K562 (cell line): ENCODE data around the gene PIEZO2. TPM values are rescaled to one million over a fixed set of nuclear protein-coding genes. Genes with fewer than 3 reads are reported as not detected.
A peak's percentile ranks its signal among the peaks of the same experiment; 100 is the strongest.

Experiments used
- ATAC-seq: fragments of 200-7000 bp; cut with Tn5 transposase; 3 replicates; pipeline ENCODE4 v1.9.1; 2020; ENCODE audit warnings: moderate library complexity
- BruUV-seq: library from RNA; stranded (reverse); fragments of 400-500 nt; replicated peaks from 2 replicates; lab custom pipeline; 2021; lab: Mats Ljungman, UMichigan
- CTCF ChIA-PET: fragments of 300-600 bp; formaldehyde crosslinking; extraction: SDS; loops from one replicate; lab custom pipeline; 2021; ENCODE audit warnings: low intra/inter-chr PET ratio; lab: Yijun Ruan, JAX
- POLR2A ChIA-PET: fragments of 300-600, 350-650 bp; sonication (Branson Sonifier 250); formaldehyde crosslinking; extraction: SDS; loops from one replicate; lab custom pipeline; 2021; ENCODE audit warnings: antibody characterized with exemption, inconsistent platforms; lab: Yijun Ruan, JAX
- DNase-seq, 4 experiments: peaks; one replicate each; pipeline versions ENCODE4 v3.0.0 to v3.0.0-alpha.2; 2011 to 2018; ENCODE audit warnings: low spot score in 3 of 4, mixed read lengths in 3 of 4; ENCODE audit errors: extremely low read depth in 1 of 4
- FAIRE-seq: peaks from 2 replicates; lab custom pipeline; 2011; peaks lifted over from hg19 to GRCh38; lab: Jason Lieb, UNC
- H2AFZ ChIP-seq: 2 replicates; pipeline ENCODE4 v1.6.0; 2011; ENCODE audit warnings: low read depth, low read length, control low read depth, inconsistent platforms
- H3K27ac ChIP-seq: fragments of 200-600 bp; 3 replicates; pipeline ENCODE4 v1.8.0; 2011; ENCODE audit warnings: low read depth, mild to moderate bottlenecking, control low read depth, inconsistent platforms, low read length, moderate library complexity, mixed read lengths; ENCODE audit errors: extremely low read depth
- H3K27me3 ChIP-seq, 2 experiments: fragments of 300-600 bp in 1 of 2; 2 replicates in 1 of 2; 3 replicates in 1 of 2; pipeline versions ENCODE4 v1.6.0 to v1.8.0; 2011; ENCODE audit warnings: inconsistent platforms in 2 of 2, low read length in 2 of 2, mild to moderate bottlenecking in 1 of 2, mixed read lengths in 1 of 2, moderate library complexity in 1 of 2; ENCODE audit not compliant: control insufficient read depth in 2 of 2, insufficient read depth in 2 of 2
- H3K36me3 ChIP-seq: fragments of 300-600 bp; 3 replicates; pipeline ENCODE4 v1.8.0; 2011; ENCODE audit warnings: mild to moderate bottlenecking, low read length, inconsistent platforms; ENCODE audit not compliant: control insufficient read depth, insufficient read depth
- H3K4me1 ChIP-seq, 2 experiments: fragments of 200-600 bp in 1 of 2; replicated peaks in 1 of 2; 2 replicates in 1 of 2; 3 replicates in 1 of 2; pipeline versions ENCODE4 v1.5.1 to v1.8.0; 2011; ENCODE audit warnings: inconsistent platforms in 2 of 2, low read length in 2 of 2, mild to moderate bottlenecking in 1 of 2, mixed read lengths in 1 of 2, moderate library complexity in 1 of 2; ENCODE audit not compliant: control insufficient read depth in 2 of 2, insufficient read depth in 2 of 2
- H3K4me2 ChIP-seq: 2 replicates; pipeline ENCODE4 v1.6.1; 2011; ENCODE audit warnings: low read length, control low read depth, inconsistent platforms, mixed read lengths; ENCODE audit not compliant: insufficient read depth
- H3K4me3 ChIP-seq: fragments of 200-600 bp; sonication (generic), shearing (Covaris generic); 2 replicates; pipeline ENCODE4 v1.5.1; 2016; ENCODE audit warnings: control low read depth, inconsistent platforms
- H3K79me2 ChIP-seq: fragments of 200-600 bp; 3 replicates; pipeline ENCODE4 v1.8.0; 2011; ENCODE audit warnings: low read length, inconsistent platforms; ENCODE audit not compliant: control insufficient read depth, insufficient read depth
- H3K9ac ChIP-seq, 2 experiments: 2 replicates each; pipeline versions ENCODE4 v1.6.0 to v1.6.1; 2011; ENCODE audit warnings: low read depth in 2 of 2, low read length in 2 of 2, control low read depth in 1 of 2, inconsistent platforms in 1 of 2, mild to moderate bottlenecking in 1 of 2, mixed read lengths in 1 of 2; ENCODE audit not compliant: insufficient read depth in 1 of 2
- H3K9me1 ChIP-seq: one replicate; pipeline ENCODE4 v1.6.0; 2011; ENCODE audit warnings: inconsistent platforms, mild to moderate bottlenecking, low read length, moderate library complexity; ENCODE audit not compliant: control insufficient read depth, insufficient read depth
- H3K9me3 ChIP-seq: replicated peaks from 2 replicates; pipeline ENCODE4 v1.5.1; 2011; ENCODE audit warnings: low read depth, low read length, inconsistent platforms; ENCODE audit not compliant: control insufficient read depth, insufficient read depth
- H4K20me1 ChIP-seq: replicated peaks from 2 replicates; pipeline ENCODE4 v1.6.1; 2011; ENCODE audit warnings: low read length, inconsistent platforms, mixed read lengths; ENCODE audit not compliant: control insufficient read depth, insufficient read depth
- ATF3 ChIP-seq, 2 experiments: fragments of 450-650 bp in 1 of 2; sonication (generic) in 1 of 2; formaldehyde crosslinking in 1 of 2; IDR thresholded peaks in 1 of 2; conservative IDR thresholded peaks in 1 of 2; 2 replicates each; pipeline versions ENCODE4 v1.6.1 to v1.8.1; 2016 to 2023; ENCODE audit warnings: mild to moderate bottlenecking in 2 of 2, moderate library complexity in 2 of 2, inconsistent platforms in 1 of 2, missing genetic modification reagents in 1 of 2
- CEBPG ChIP-seq, 3 experiments: fragments of 200-800 bp in 1 of 3; sonication (Bioruptor generic) in 1 of 3; sonication (generic) in 1 of 3; formaldehyde crosslinking in 1 of 3; IDR thresholded peaks in 2 of 3; conservative IDR thresholded peaks in 1 of 3; 2 replicates each; pipeline versions ENCODE4 v1.6.1 to v1.8.0; 2016 to 2022; ENCODE audit warnings: missing compliant biosample characterization in 2 of 3, missing genetic modification characterization in 2 of 3, mild to moderate bottlenecking in 1 of 3, missing genetic modification reagents in 1 of 3
- CXXC5 ChIP-seq: fragments of 250-450 bp; sonication (Bioruptor Pico); IDR thresholded peaks from 2 replicates; pipeline ENCODE4 v1.8.0; 2022; ENCODE audit warnings: inconsistent platforms, mild to moderate bottlenecking, moderate library complexity
- ERF ChIP-seq: fragments of 450-650 bp; formaldehyde crosslinking; IDR thresholded peaks from 2 replicates; pipeline ENCODE4 v1.4.0; 2020; ENCODE audit warnings: mild to moderate bottlenecking, mixed read lengths
- GABPB1 ChIP-seq: sonication (generic); formaldehyde crosslinking; IDR thresholded peaks from 2 replicates; pipeline ENCODE4 v1.8.0; 2022; ENCODE audit warnings: mild to moderate bottlenecking, missing genetic modification reagents
- HBP1 ChIP-seq: fragments of 450-650 bp; formaldehyde crosslinking; IDR thresholded peaks from 2 replicates; pipeline ENCODE4 v1.4.0; 2022; ENCODE audit warnings: missing genetic modification characterization
- HCFC1 ChIP-seq: IDR thresholded peaks from 2 replicates; pipeline ENCODE4 v1.6.1; 2012; ENCODE audit warnings: low read depth, low read length, improper control_type of control experiment
- HLTF ChIP-seq: fragments of 450-650 bp; IDR thresholded peaks from 2 replicates; pipeline ENCODE4 v1.6.1; 2016
- HNRNPUL1 ChIP-seq: fragments of 200-400 bp; formaldehyde crosslinking; IDR thresholded peaks from 2 replicates; pipeline ENCODE4 v1.6.1; 2017; ENCODE audit warnings: low read length
- KHSRP ChIP-seq: fragments of 450-650 bp; IDR thresholded peaks from 2 replicates; pipeline ENCODE4 v1.6.1; 2017
- MAFG ChIP-seq: fragments of 450-650 bp; conservative IDR thresholded peaks from 2 replicates; pipeline ENCODE4 v1.6.1; 2016; ENCODE audit warnings: missing genetic modification characterization, missing compliant biosample characterization
- MEIS2 ChIP-seq: fragments of 450-650 bp; IDR thresholded peaks from 2 replicates; pipeline ENCODE4 v1.6.1; 2014; ENCODE audit warnings: mild to moderate bottlenecking; ENCODE audit not compliant: partially characterized antibody
- NFIX ChIP-seq: fragments of 250-450 bp; sonication (Bioruptor Pico); IDR thresholded peaks from 2 replicates; pipeline ENCODE4 v1.4.0; 2020; ENCODE audit warnings: low read depth, mild to moderate bottlenecking, moderate library complexity
- PYGO2 ChIP-seq: fragments of 450-650 bp; IDR thresholded peaks from 2 replicates; pipeline ENCODE4 v1.6.1; 2016; ENCODE audit warnings: mild to moderate bottlenecking, missing genetic modification characterization, moderate library complexity, missing compliant biosample characterization
- RCOR1 ChIP-seq, 2 experiments: IDR thresholded peaks; 2 replicates each; pipeline ENCODE4 v1.6.1; 2012; ENCODE audit warnings: low read depth in 2 of 2, low read length in 2 of 2, borderline replicate concordance in 1 of 2, improper control_type of control experiment in 1 of 2
- SIRT6 ChIP-seq: IDR thresholded peaks from one replicate; pipeline ENCODE4 v1.6.1; 2012; ENCODE audit warnings: low read depth, mild to moderate bottlenecking, control low read depth, inconsistent platforms, low read length, moderate library complexity
- WGBS: fragments of 100-300 bp; shearing (Covaris generic); methylation state at CpG from one replicate; pipeline ENCODE4 v1.1.6; 2016; ENCODE audit warnings: low coverage, mixed read lengths; ENCODE audit not compliant: insufficient coverage; ENCODE audit errors: missing lambda C conversion rate; 5-methylcytosine and 5-hydroxymethylcytosine counted together
- in situ Hi-C: fragments of 300-500 bp; cut with MboI; formaldehyde crosslinking; loops from 4 replicates; pipeline ENCODE4 v1.15.0; 2018; ENCODE audit warnings: inconsistent platforms, mixed read lengths
- intact Hi-C: fragments of 100-400 bp; cut with micrococcal nuclease; formaldehyde crosslinking; loops from 2 replicates; pipeline ENCODE4 v1.14.2; 2022
- polyA plus RNA-seq, 8 experiments: library from polyadenylated mRNA; depleted of rRNA in 4 of 8; stranded (reverse) in 5 of 8; unstranded in 3 of 8; fragments of >200 nt; fragmentation: Nextera tagmentation in 2 of 8; fragmentation: Illumina TruSeq in 1 of 8; extraction: Ambion mirVana in 2 of 8; extraction: Trizol in 1 of 8; gene quantifications; 2 replicates each; pipeline versions ENCODE4 v1.2.1 to v1.2.3, GENCODE V29; 2011 to 2014; ENCODE audit warnings: inconsistent platforms in 1 of 8, missing spikeins in 1 of 8
- total RNA-seq, 7 experiments: library from RNA; depleted of rRNA in 6 of 7; stranded (reverse); fragments of >200 nt in 6 of 7; fragmentation: Illumina TruSeq in 2 of 7; extraction: Trizol in 2 of 7; gene quantifications; 2 replicates each; pipeline versions ENCODE4 v1.2.1 to v1.2.3, GENCODE V29; 2011 to 2021; ENCODE audit warnings: low replicate concordance in 1 of 7
- TF ChIP-seq, protein P1 (sequence below): fragments of 450-650 bp; IDR thresholded peaks from 2 replicates; pipeline ENCODE4 v1.7.0; 2016; ENCODE audit warnings: borderline replicate concordance

Gene PIEZO2
- total and polyA plus RNA-seq, 9 of the 15 experiments (the other 6 are each of a cell fraction or from before 2014, with no cell fraction given) = 0.54 to 4.1 (median 2.0) TPM

DNA sequence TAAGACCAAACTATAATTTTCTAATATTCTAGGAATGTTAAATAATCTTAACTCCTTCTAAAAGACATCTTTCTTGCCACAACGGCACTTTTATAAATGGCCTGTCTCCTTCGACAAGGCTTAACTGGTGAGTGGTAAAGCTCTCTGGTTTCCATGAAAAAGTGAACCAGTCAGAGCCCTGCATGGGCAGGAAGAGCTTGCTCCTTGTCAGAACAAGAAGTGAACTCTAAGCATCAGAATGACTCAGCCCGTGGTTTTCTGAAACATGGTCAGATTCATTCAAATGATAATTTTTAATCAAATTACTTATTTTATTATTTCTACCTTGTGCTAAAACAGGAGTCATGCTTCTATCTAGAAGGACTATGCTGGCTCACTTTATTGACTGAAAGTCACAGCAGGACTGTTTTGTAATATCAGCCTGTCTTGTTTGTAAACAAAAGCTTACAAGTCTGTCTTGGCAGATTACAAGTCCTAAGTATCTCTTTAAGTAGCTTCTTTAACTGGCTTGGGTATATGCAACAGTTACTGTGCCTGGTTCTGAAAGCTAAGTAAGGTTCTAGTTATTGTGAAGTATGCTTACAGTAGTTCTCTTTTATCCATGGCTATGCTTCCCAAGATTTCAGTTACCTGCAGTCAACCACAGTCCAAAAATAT lies 378.2 kb downstream of the PIEZO2 start (continued):
- no peak for TF ChIP-seq HBP1 (CRISPR knock-in tag)
- no peak for TF ChIP-seq HLTF
- no peak for TF ChIP-seq PYGO2 (tag)
- no peak for TF ChIP-seq HCFC1
- no peak for TF ChIP-seq CXXC5 (CRISPR knock-in tag)

- ATAC-seq (no peak), FAIRE-seq (no peak), DNase-seq (no peak)
- no peaks in the 10 kb centered on the region for H3K79me2 ChIP-seq
- no peaks in the 10 kb centered on the region for H3K9me3 ChIP-seq
- H3K4me3 ChIP-seq = no peak overlapping the region
- H3K4me2 ChIP-seq = no peak overlapping the region
- no peak overlapping the region for H2AFZ ChIP-seq
- H3K9me1 ChIP-seq = no peaks in the 10 kb centered on the region
- H3K4me1 ChIP-seq = peaks cover 0 to 3% of the 10 kb centered on the region in 2 experiments; a peak in 1 of 5 replicates
- peaks cover 2 to 14% of the 10 kb centered on the region in 2 experiments; a peak in 3 of 5 replicates for H3K27me3 ChIP-seq
- 3% methylated on average over 2 of the region's 2 CpGs for whole genome bisulfite sequencing
- CTCF ChIA-PET = no interaction called here
- H4K20me1 ChIP-seq = no peaks in the 10 kb centered on the region
- intact Hi-C loops (no loop called here), in situ Hi-C loops (no loop called here)
- no TSS peak for BruUV-seq
- no peaks in the 10 kb centered on the region for H3K36me3 ChIP-seq
- POLR2A ChIA-PET = interaction anchor here (1.0 kb wide), 1 partner anchor 40 kb away, joined by 4 read pairs; no protein-coding TSS in a partner anchor
- no peak overlapping the region for H3K9ac ChIP-seq
- no peak overlapping the region for H3K27ac ChIP-seq
- TF ChIP-seq ERF (no peak), KHSRP (no peak), ATF3 (IDR thresholded peaks at IDR 0.05) (peak; percentile 74), ATF3 (CRISPR knock-in tag; conservative IDR thresholded peaks at IDR 0.05) (no peak), MEIS2 (no peak), SIRT6 (no peak), GABPB1 (no peak), RCOR1 (IDR thresholded peaks at IDR 0.05; ENCODE audit: borderline replicate concordance in 1 of 2, low read depth in 2 of 2, low read length in 2 of 2) (no peak), HNRNPUL1 (no peak), CEBPG (CRISPR knock-in tag; IDR thresholded peaks at IDR 0.05) (no peak), CEBPG (tag; conservative IDR thresholded peaks at IDR 0.05 in 1 of 2, IDR thresholded peaks at IDR 0.05 in 1 of 2) (peak; percentile 57 to 70), MAFG (tag) (no peak), NFIX (no peak)
- TF ChIP-seq, protein P1, sequence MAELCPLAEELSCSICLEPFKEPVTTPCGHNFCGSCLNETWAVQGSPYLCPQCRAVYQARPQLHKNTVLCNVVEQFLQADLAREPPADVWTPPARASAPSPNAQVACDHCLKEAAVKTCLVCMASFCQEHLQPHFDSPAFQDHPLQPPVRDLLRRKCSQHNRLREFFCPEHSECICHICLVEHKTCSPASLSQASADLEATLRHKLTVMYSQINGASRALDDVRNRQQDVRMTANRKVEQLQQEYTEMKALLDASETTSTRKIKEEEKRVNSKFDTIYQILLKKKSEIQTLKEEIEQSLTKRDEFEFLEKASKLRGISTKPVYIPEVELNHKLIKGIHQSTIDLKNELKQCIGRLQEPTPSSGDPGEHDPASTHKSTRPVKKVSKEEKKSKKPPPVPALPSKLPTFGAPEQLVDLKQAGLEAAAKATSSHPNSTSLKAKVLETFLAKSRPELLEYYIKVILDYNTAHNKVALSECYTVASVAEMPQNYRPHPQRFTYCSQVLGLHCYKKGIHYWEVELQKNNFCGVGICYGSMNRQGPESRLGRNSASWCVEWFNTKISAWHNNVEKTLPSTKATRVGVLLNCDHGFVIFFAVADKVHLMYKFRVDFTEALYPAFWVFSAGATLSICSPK = no peak
Observed at GRCh38 chr18:10770264-10770663, 379.1 kb downstream of the PIEZO2 start.
